Gastrocnemius medialis (tissue), 4 donors: ENCODE results near the gene COG7.

Experiments
- CTCF ChIP-seq, 5 experiments: fragments of 450-650 bp in 3 of 5; fragments of 200-600 bp in 2 of 5; sonication (generic) in 2 of 5; IDR thresholded peaks in 4 of 5; conservative IDR thresholded peaks in 1 of 5; 1 replicate in 4 of 5; 2 replicates in 1 of 5; pipeline ENCODE4 v1.5.1; 2016 to 2019; ENCODE audit warnings: antibody characterized with exemption in 5 of 5, mild to moderate bottlenecking in 3 of 5, moderate library complexity in 3 of 5
- POLR2A ChIP-seq, 2 donors: fragments of 450-650 bp; IDR thresholded peaks; one replicate each; pipeline ENCODE4 v1.6.1; 2017; ENCODE audit warnings: antibody characterized with exemption in 2 of 2, mild to moderate bottlenecking in 2 of 2, moderate library complexity in 2 of 2

- TF ChIP-seq POLR2A (IDR thresholded peaks at IDR 0.05), result no peak
- no peak for TF ChIP-seq CTCF (IDR thresholded peaks at IDR 0.05 in 4 of 5, conservative IDR thresholded peaks at IDR 0.05 in 1 of 5)
Observed at GRCh38 chr16:23367564-23367963, 85.4 kb downstream of the COG7 start.
